ENCODE measurements around the gene ORMDL2.

ORMDL2 gene

DNA sequence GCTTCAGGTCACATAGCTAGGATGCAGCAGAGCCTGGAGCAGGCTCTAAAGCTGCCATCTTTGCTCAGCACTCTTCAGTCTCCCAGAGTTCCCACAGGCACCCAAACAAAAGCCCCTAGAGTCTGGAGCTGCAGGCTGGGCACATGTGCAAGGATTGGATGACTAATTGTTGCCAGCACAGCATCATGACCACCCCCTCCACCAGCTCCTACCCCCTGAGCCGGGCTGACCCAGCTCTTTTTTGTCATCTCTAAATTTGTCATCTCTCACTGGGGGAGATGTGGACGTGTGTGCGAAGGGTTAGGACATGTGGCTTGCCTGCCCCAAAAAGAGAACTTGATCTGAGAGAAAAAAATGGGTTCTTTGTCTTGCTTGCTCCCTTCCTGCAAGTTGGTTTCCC lies 29.2 kb downstream of the ORMDL2 start:
- in situ Hi-C loops (cut with HindIII; ENCODE audit: low sequenced_read_pairs): no loop called here
- TF ChIP-seq, protein P1, sequence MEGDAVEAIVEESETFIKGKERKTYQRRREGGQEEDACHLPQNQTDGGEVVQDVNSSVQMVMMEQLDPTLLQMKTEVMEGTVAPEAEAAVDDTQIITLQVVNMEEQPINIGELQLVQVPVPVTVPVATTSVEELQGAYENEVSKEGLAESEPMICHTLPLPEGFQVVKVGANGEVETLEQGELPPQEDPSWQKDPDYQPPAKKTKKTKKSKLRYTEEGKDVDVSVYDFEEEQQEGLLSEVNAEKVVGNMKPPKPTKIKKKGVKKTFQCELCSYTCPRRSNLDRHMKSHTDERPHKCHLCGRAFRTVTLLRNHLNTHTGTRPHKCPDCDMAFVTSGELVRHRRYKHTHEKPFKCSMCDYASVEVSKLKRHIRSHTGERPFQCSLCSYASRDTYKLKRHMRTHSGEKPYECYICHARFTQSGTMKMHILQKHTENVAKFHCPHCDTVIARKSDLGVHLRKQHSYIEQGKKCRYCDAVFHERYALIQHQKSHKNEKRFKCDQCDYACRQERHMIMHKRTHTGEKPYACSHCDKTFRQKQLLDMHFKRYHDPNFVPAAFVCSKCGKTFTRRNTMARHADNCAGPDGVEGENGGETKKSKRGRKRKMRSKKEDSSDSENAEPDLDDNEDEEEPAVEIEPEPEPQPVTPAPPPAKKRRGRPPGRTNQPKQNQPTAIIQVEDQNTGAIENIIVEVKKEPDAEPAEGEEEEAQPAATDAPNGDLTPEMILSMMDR (IDR thresholded peaks at IDR 0.05; ENCODE audit: low read depth, low read length, missing control alignments): no peak
- H3K4me3 ChIP-seq (ENCODE audit: low read depth, low read length): no peak overlapping the region
- DNase-seq (ENCODE audit: low read depth): no peak

DNA sequence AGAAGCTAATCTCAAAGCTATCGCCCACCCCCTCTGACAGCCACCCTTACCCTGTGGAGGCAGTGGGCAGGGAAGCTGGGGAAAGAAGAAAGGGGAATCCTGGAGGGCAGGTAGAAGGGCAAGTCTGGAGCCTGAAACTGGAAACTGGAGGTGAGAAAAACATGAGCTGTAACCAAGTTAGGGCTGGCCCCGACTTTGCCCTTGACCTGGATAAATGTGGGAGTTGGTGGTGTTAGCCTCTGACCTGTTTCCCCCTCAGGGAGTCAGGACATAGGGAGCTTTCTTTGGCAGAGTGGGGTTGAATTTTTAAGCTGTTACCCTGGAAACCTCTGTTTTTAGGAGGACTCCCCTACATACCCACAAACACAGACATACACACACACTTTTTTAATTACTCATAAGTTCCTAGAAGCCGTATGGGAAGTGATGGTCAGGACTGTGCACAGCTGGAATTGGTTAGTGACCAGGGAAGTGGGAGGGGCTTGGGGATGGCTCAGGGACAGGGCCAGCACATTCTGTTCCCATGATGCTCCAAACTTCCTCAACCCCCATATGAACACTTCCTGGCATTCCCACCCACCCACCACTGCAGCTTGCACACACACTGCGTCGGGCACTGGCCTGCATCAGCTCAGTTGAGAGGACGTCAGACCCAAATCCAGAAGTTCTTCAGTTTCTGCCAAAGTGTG lies 29.9 kb downstream of the ORMDL2 start:
- in situ Hi-C loops (cut with HindIII; ENCODE audit: low sequenced_read_pairs): no loop called here
- DNase-seq (ENCODE audit: low read depth): peak; percentile 96
- no peak overlapping the region for H3K4me3 ChIP-seq (ENCODE audit: low read depth, low read length)
- TF ChIP-seq, protein P1 (IDR thresholded peaks at IDR 0.05; ENCODE audit: low read depth, low read length, missing control alignments): no peak

DNA sequence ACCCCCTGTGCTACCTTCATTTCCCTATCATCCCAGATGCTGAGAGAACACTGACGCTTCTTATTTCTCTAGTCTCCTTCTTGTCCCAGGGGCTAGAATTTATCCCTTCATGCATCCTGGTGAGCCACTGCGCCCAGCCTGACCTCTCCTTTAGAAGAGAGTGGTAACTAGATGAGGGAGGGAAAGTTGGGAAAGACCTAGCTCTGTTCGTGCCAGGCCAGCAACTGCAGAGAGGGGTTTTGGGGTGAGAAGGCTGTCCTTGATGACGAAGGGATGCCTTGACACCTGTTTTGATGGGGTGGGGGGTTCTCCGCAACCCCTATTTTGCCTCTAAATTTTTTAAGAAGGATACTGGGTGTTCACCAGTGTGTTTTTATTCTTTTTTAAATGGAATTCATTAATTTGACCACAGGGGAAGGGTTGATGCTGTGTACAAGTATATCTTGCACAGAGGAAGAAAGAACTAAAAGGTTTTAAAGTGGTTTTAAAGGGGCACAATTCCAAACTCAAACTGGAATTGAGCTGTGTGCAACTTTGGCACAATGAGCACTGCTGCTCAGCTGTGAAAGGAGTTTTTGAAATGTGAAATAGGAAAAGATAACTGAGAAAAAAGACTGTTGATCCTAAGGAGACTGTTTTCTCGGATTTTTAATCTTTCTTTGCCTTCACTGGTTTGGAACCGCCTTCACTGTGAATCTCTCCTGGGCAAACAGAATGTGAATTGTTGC lies 31.9 kb downstream of the ORMDL2 start:
- in situ Hi-C loops (cut with HindIII; ENCODE audit: low sequenced_read_pairs): no loop called here
- no peak for DNase-seq (ENCODE audit: low read depth)
- TF ChIP-seq, protein P1 (IDR thresholded peaks at IDR 0.05; ENCODE audit: low read depth, low read length, missing control alignments): no peak
- H3K4me3 ChIP-seq (ENCODE audit: low read depth, low read length): no peak overlapping the region

DNA sequence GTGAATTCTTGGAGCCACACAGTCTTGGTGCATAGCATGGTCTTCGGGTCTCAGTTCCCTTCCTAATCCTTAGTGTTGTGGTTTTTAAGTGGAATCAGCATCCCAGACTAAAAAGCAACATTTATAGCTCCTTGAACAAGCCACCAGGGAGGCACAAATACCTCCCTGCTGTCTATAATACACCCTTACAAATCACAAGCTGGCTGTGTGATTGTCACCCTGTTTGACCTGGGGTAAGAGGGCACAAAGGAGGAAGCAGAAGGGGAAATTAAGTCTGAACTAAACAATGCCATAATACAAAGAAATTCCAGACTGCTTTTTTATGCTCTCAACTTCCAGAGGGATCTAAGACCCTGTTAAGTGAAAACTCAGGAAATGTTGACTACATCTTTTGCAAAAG lies 32.6 kb downstream of the ORMDL2 start:
- in situ Hi-C loops (cut with HindIII; ENCODE audit: low sequenced_read_pairs): no loop called here
- TF ChIP-seq, protein P1 (IDR thresholded peaks at IDR 0.05; ENCODE audit: low read depth, low read length, missing control alignments): no peak
- no peak overlapping the region for H3K4me3 ChIP-seq (ENCODE audit: low read depth, low read length)
- no peak for DNase-seq (ENCODE audit: low read depth)

DNA sequence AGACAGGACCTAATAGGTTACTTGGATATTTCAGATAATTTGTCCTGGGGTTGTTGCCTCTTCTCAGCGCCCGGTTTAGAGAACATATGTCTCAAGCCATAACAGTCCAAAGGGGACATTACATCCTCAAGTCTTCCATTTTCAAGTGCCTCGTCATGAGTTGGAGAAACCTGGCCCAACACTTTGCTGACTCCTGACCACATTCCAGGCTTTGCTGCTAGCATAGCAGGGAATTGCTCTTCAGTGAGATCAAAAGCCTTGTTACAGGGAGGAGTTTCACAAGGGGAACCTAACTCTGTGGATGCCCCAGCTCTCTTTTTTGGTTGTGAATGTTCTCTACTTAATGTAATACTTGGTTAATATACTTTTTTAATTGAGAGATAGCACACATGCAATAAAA lies 33.1 kb downstream of the ORMDL2 start:
- TF ChIP-seq, protein P1 (IDR thresholded peaks at IDR 0.05; ENCODE audit: low read depth, low read length, missing control alignments): no peak
- in situ Hi-C loops (cut with HindIII; ENCODE audit: low sequenced_read_pairs): no loop called here
- DNase-seq (ENCODE audit: low read depth): no peak
- H3K4me3 ChIP-seq (ENCODE audit: low read depth, low read length): no peak overlapping the region

DNA sequence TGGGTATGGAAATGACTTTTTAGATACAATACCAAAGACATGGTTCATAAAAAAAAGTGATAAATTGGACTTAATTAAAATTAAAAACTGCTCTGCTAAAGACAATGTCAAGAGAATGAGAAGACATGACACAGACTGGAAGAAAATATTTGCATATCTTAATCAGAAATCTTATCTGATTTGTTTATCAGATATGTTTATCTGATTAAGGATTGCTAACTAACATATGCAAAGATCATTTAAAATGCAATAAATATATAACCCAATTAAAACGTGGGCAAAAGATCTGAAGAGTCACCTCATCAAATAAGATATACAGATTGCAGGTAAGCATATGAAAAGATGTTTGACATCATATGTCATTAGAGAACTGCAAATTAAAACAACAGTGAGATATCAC lies 34.9 kb downstream of the ORMDL2 start:
- H3K4me3 ChIP-seq (ENCODE audit: low read depth, low read length): no peak overlapping the region
- DNase-seq (ENCODE audit: low read depth): no peak
- in situ Hi-C loops (cut with HindIII; ENCODE audit: low sequenced_read_pairs): no loop called here
- TF ChIP-seq, protein P1 (IDR thresholded peaks at IDR 0.05; ENCODE audit: low read depth, low read length, missing control alignments): no peak

All from astrocyte of the cerebellum (primary cell).